Left kidney (tissue), 1 donor: ENCODE measurements around the gene SQSTM1. TPM values are rescaled to one million over a fixed set of nuclear protein-coding genes. Genes with fewer than 3 reads are reported as not detected.

Source experiments
- polyA plus RNA-seq: library from polyadenylated mRNA; unstranded; fragments of 120-200 nt; gene quantifications from one replicate; pipeline ENCODE4 v1.2.1, GENCODE V29; 2013; ENCODE audit not compliant: insufficient read length

Gene SQSTM1
- polyA plus RNA-seq, 1 donor: 82.5 TPM

Other genes starting within 250 kb of the SQSTM1 start
- 1,916 TPM for gene HNRNPH1, start 197.2 kb upstream of the SQSTM1 start, polyA plus RNA-seq
- gene CBY3, start 139.9 kb upstream of the SQSTM1 start, polyA plus RNA-seq: 0.30 TPM
- 563 TPM for gene CANX, start 121.9 kb upstream of the SQSTM1 start, polyA plus RNA-seq
- gene MAML1, start 88.1 kb upstream of the SQSTM1 start, polyA plus RNA-seq: 43.7 TPM
- 1.7 TPM for gene LTC4S, start 26.9 kb upstream of the SQSTM1 start, polyA plus RNA-seq
- gene MGAT4B, start 14.0 kb upstream of the SQSTM1 start, polyA plus RNA-seq: 159 TPM
- gene MRNIP, start 37.9 kb downstream of the SQSTM1 start, polyA plus RNA-seq: 50.5 TPM
- gene TBC1D9B, start 87.0 kb downstream of the SQSTM1 start, polyA plus RNA-seq: 108 TPM